H1 (cell line): ENCODE measurements around the gene PDLIM4. TPM values are rescaled to one million over a fixed set of nuclear protein-coding genes. Genes with fewer than 3 reads are reported as not detected.
A peak's percentile ranks its signal among the peaks of the same experiment; 100 is the strongest.

Source experiments
- CHD7 ChIP-seq: fragments of 300-600 bp; sonication (generic); IDR thresholded peaks from 2 replicates; pipeline ENCODE4 v1.7.1; 2012; ENCODE audit warnings: low read length, moderate library complexity, mild to moderate bottlenecking, inconsistent platforms; ENCODE audit not compliant: insufficient replicate concordance
- CTCF ChIP-seq, 3 experiments: IDR thresholded peaks; 1 replicate in 2 of 3; 2 replicates in 1 of 3; pipeline versions ENCODE4 v1.5.1 to v1.6.1; 2011; ENCODE audit warnings: low read length in 3 of 3, mild to moderate bottlenecking in 3 of 3, inconsistent platforms in 2 of 3, low read depth in 1 of 3, moderate library complexity in 1 of 3; ENCODE audit not compliant: insufficient read depth in 1 of 3; ENCODE audit errors: control extremely low read depth in 1 of 3
- KDM4A ChIP-seq: IDR thresholded peaks from one replicate; pipeline ENCODE4 v1.7.1; 2012; ENCODE audit warnings: low read depth, mild to moderate bottlenecking, moderate library complexity, low read length, inconsistent platforms; ENCODE audit not compliant: severe bottlenecking
- MAFK ChIP-seq: IDR thresholded peaks from 2 replicates; pipeline ENCODE4 v1.6.1; 2012; ENCODE audit warnings: low read depth, mild to moderate bottlenecking, improper control_type of control experiment, low read length
- TAF7 ChIP-seq: optimal IDR thresholded peaks from 2 replicates; pipeline ENCODE3; 2011; ENCODE audit warnings: low read depth, mild to moderate bottlenecking, inconsistent platforms, low read length, moderate library complexity, borderline replicate concordance
- polyA plus RNA-seq, 7 experiments: library from polyadenylated mRNA; depleted of rRNA in 3 of 7; stranded (reverse) in 5 of 7; unstranded in 2 of 7; fragments of >200 nt in 5 of 7; fragments of 200-250 nt in 2 of 7; gene quantifications; 1 replicate in 5 of 7; 2 replicates in 1 of 7; 4 replicates in 1 of 7; pipeline versions ENCODE4 v1.2.1 to v1.2.3, GENCODE V29; 2011 to 2013; ENCODE audit warnings: missing spikeins in 2 of 7, mixed read lengths in 2 of 7
- total RNA-seq: library from RNA; stranded (reverse); fragmentation: NEBNext Ultra II Directional; extraction: Animal tissue kit (Norgen Biotek cat#: 25700); gene quantifications from 2 replicates; pipeline ENCODE4 v1.2.1, GENCODE V29; 2021

PDLIM4 gene
- total and polyA plus RNA-seq, 2 of the 8 experiments (the other 6 are each of a cell fraction or from before 2014, with no cell fraction given), result 10.7 to 29.1 TPM

- TF ChIP-seq CHD7 (no peak), MAFK (no peak), TAF7 (peak; percentile 50), CTCF (IDR thresholded peaks at IDR 0.05; ENCODE audit: control extremely low read depth in 1 of 3, insufficient read depth in 1 of 3, low read depth in 1 of 3, low read length in 3 of 3) (no peak), KDM4A (peak; percentile 63)
Observed at GRCh38 chr5:132257131-132258101, at the start of gene PDLIM4 (continued).
